ENCODE measurements around the gene TAP2. TPM values are rescaled to one million over a fixed set of nuclear protein-coding genes. Genes with fewer than 3 reads are reported as not detected.

TAP2 gene
- total RNA-seq = 6.2 TPM

DNA sequence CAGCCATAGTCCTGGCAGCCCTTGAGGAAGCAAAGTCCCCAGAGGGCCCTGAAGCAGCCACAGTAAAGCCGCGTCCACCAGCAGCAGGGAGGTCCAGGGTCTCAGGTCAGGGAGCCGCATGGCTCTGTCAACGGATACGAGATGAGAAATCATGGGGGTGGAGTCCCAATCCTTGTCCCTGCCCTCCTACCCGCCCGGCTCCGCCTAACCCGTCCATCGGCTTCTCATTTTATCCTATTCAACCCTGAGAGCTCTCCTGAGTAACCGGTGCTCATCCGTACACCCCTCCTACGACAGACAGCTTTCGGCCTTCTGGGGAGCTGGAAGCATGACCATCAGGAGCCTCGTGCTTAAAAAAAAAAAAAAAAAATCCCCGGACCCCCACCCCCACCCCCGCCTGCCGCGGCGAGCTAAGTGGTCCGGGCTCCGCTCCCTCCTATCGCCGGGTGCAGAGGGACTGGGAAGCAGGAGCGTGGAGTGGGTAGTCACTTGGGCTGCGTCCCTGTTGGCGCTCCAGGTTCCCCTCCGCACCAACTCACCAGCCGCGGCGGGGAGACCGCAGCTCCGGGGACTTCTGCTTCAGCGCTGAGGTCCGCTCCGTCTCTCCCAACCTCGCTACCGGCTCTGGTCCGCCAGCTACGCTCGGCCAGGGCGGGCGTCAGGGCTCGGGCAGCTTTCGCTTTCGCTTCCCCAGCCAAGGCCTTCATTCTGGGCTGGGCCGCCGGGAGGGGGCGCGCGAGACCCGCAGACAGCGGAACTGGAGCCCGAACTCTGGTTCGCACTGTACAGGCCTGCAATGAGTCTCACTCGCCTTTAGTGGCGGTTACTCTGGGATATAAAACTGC is at the start of gene TAP2:
Gene TAP2, minus strand, starts transcription at position 626 of the 845 bp plus-strand sequence. Its CDS starts 506 bp downstream, at position 120.

DNA sequence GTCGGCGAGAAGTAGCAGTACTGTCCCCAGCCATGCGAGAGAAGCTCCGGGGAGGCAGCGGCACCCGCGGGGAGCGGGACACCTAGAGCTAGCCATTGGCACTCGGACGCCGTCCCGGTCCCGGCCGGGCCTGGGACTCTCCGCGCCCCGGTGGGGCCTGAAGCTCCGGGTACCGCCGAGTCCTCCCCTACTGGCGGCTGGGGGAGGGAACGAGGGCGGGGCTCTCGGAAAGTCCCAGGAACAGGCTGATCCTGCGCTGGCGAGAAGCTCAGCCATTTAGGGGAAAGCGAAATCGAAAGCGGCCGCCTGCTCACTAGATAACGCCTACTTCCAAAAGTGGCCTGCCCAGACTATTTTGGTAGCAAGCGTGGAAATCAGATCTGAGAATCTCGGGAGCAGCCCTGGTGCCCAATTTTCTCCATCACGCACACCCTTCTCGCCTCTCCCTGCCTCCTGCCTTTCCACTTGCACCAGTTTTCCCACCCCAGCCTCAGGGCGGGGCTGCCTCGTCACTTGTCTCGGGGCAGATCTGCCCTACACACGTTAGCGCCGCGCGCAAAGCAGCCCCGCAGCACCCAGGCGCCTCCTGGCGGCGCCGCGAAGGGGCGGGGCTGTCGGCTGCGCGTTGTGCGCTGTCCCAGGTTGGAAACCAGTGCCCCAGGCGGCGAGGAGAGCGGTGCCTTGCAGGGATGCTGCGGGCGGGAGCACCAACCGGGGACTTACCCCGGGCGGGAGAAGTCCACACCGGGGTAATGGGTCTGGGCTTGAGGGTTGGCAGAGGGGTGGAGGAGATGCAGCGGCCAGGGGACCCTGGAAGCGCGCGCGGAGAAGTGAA is 15.2 kb upstream of the TAP2 start, which contains the start of the genes PSMB9 and TAP1:
Gene PSMB9, plus strand, starts transcription at position 652 of the 835 bp plus-strand sequence. Its CDS starts 38 bp downstream, at position 690.
Gene TAP1, minus strand, starts transcription at position 164 of the 835 bp plus-strand sequence. Its CDS starts 68 bp downstream, at position 96.

DNA sequence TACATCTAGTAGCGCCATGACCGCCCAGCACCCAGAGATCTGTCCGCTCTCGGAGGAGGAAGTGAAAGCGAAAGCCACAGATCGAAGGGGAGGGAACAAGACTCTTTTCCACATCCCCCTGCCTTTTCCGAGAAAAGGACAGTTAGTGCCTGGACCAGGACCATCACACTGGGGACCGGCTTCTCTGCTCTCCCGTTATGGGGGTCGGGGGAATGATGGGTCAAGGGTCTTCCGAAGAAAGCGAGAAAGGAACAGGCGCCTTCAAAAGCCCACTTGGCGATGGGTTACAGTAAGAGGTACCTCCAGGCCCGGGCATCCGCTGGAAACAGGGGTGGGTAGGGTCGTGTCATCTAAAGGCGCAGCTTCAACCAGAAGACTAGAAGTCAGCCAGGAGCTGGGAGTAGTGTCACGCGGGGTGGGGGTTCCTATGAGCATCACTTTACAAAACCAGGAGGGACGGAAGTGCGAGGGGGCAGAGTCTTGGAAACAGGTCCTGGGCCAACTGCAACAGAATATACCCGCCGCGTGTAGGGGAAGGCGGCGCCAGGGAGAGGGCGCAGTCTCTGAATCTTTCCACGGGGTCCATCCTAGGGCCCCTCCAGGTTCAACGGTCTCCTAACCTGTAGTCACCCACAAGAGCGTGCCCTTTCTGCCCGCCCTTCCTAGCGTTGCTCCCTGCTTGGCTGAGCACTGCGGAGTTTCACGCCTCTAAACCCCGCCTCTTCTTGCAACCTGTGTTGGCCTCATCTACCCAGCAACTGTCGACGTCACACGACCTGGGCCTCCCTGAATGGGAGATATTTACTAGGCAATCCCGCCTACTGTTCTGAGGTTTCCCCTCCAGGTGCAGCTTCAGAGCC is 5.7 kb upstream of the TAP2 start, which contains the start of gene PSMB8:
Gene PSMB8, minus strand, starts transcription at position 69 of the 860 bp plus-strand sequence. Its CDS starts 51 bp downstream, at position 18.

DNA sequence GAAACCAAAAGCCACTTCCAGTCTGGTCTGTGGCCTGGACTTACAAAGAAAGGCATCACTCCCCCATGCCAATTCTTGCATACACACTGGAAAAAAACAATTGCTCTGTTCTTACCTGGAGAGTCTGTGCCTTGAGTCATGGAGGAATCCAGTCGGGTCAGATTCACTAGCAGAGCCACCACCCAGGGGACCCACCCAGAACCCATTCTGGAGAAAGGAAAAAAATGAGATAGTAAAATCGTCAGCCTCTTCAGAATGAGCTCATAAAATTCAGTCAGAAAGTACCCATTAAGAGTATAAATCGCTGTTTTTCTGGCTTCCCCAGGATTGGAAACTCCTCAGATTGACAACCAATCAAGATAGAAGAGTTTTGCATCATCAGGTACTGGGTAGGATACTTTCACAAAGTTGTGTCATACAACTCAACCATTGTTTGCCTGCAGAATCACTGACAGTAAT is 21.8 kb downstream of the TAP2 start, which contains the start of gene HLA-DOB:
Gene HLA-DOB, minus strand, starts transcription at position 257 of the 459 bp plus-strand sequence. Its CDS starts 51 bp downstream, at position 206.

Other genes with a start within 250 kb of the TAP2 start
- gene HLA-DRB1, start 248.9 kb downstream of the TAP2 start, total RNA-seq = 6.3 TPM
- gene HLA-DQA1, start 201.3 kb downstream of the TAP2 start, total RNA-seq = 0.38 TPM
- 0.27 TPM for gene HLA-DQB1, start 172.1 kb downstream of the TAP2 start, total RNA-seq
- gene HLA-DQA2, start 97.3 kb downstream of the TAP2 start, total RNA-seq = not detected
- not detected for gene HLA-DQB2, start 75.2 kb downstream of the TAP2 start, total RNA-seq
- not detected for gene HLA-DOB, start 21.7 kb downstream of the TAP2 start, total RNA-seq
- 10.6 TPM for gene PSMB8, start 5.3 kb upstream of the TAP2 start, total RNA-seq
- gene TAP1, start 15.0 kb upstream of the TAP2 start, total RNA-seq = 12.8 TPM
- 4.0 TPM for gene PSMB9, start 15.5 kb upstream of the TAP2 start, total RNA-seq
- 4.9 TPM for gene HLA-DMB, start 102.3 kb upstream of the TAP2 start, total RNA-seq
- 2.6 TPM for gene HLA-DMA, start 114.4 kb upstream of the TAP2 start, total RNA-seq
- 125 TPM for gene BRD2, start 129.9 kb upstream of the TAP2 start, total RNA-seq
- 0.71 TPM for gene HLA-DOA, start 170.9 kb upstream of the TAP2 start, total RNA-seq
- 7.6 TPM for gene HLA-DPA1, start 234.9 kb upstream of the TAP2 start, total RNA-seq
- gene HLA-DPB1, start 237.3 kb upstream of the TAP2 start, total RNA-seq = 6.7 TPM